HFFc6 (cell line): Measurements from ENCODE around the gene APMAP. TPM values are rescaled to one million over a fixed set of nuclear protein-coding genes. Genes with fewer than 3 reads are reported as not detected.

ENCODE experiments used
- DNase-seq: peaks from one replicate; pipeline ENCODE4 v3.0.0-alpha.2; 2018
- H3K27ac Mint-ChIP-seq: 2 replicates; pipeline ENCODE4 v1.8.0; 2020; ENCODE audit warnings: mild to moderate bottlenecking, mixed read lengths
- H3K27me3 Mint-ChIP-seq: 2 replicates; pipeline ENCODE4 v1.8.0; 2021; ENCODE audit warnings: mild to moderate bottlenecking, moderate library complexity, mixed read lengths; ENCODE audit not compliant: insufficient read depth
- H3K36me3 Mint-ChIP-seq: 2 replicates; pipeline ENCODE4 v1.8.0; 2021; ENCODE audit warnings: low read depth, mixed read lengths
- H3K4me1 Mint-ChIP-seq: 2 replicates; pipeline ENCODE4 v1.8.0; 2020; ENCODE audit warnings: low read depth, mixed read lengths
- H3K4me3 Mint-ChIP-seq: 2 replicates; pipeline ENCODE4 v1.8.0; 2020; ENCODE audit warnings: mild to moderate bottlenecking, moderate library complexity, mixed read lengths
- H3K9me3 Mint-ChIP-seq: 2 replicates; pipeline ENCODE4 v1.8.0; 2020; ENCODE audit warnings: mild to moderate bottlenecking, mixed read lengths
- total RNA-seq, 6 experiments: library from RNA; stranded (reverse); fragmentation: NEBNext Ultra II Directional; extraction: Animal tissue kit (Norgen Biotek cat#: 25700); gene quantifications; 2 replicates in 1 of 6; 3 replicates in 5 of 6; pipeline ENCODE4 v1.2.3, GENCODE V29; 2021
- TF ChIP-seq, protein P1 (sequence below): fragments of 200-600 bp; sonication (generic); IDR thresholded peaks from 2 replicates; pipeline ENCODE4 v1.5.0; 2021; ENCODE audit warnings: antibody characterized with exemption, mild to moderate bottlenecking

APMAP gene
- total RNA-seq, 6 experiments from 2014 or later = 119 to 137 (median 129) TPM

GRCh38 chr20:25038591-25039015 is 46.1 kb upstream of the APMAP start:
- H3K27ac Mint-ChIP-seq = no peak overlapping the region
- H3K4me3 Mint-ChIP-seq = no peak overlapping the region
- DNase-seq = no peak
- peaks cover 10% of the 10 kb centered on the region for H3K27me3 Mint-ChIP-seq
- no peaks in the 10 kb centered on the region for H3K36me3 Mint-ChIP-seq
- peaks cover 13% of the 10 kb centered on the region for H3K4me1 Mint-ChIP-seq
- TF ChIP-seq, protein P1, sequence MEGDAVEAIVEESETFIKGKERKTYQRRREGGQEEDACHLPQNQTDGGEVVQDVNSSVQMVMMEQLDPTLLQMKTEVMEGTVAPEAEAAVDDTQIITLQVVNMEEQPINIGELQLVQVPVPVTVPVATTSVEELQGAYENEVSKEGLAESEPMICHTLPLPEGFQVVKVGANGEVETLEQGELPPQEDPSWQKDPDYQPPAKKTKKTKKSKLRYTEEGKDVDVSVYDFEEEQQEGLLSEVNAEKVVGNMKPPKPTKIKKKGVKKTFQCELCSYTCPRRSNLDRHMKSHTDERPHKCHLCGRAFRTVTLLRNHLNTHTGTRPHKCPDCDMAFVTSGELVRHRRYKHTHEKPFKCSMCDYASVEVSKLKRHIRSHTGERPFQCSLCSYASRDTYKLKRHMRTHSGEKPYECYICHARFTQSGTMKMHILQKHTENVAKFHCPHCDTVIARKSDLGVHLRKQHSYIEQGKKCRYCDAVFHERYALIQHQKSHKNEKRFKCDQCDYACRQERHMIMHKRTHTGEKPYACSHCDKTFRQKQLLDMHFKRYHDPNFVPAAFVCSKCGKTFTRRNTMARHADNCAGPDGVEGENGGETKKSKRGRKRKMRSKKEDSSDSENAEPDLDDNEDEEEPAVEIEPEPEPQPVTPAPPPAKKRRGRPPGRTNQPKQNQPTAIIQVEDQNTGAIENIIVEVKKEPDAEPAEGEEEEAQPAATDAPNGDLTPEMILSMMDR = no peak
- H3K9me3 Mint-ChIP-seq = no peaks in the 10 kb centered on the region

DNA sequence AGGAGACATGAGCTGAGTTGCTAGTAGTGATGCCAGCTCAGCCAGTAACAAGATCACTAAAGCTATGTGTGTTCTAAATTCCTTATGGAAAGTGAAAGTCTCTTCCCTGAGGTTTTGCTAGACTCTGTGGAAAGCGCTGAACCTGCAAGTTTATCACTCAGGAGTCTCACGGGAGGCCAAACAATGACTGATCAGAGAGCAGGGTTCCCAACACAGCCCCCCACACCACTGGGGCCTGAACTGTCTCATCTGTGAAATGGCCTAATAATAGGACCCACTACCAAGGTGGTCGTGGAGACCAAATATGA is 45.5 kb upstream of the APMAP start:
- Mint-ChIP-seq H3K27me3 (peaks cover 7% of the 10 kb centered on the region), H3K9me3 (no peaks in the 10 kb centered on the region), H3K4me1 (peaks cover 13% of the 10 kb centered on the region), H3K27ac (no peak overlapping the region), H3K4me3 (no peak overlapping the region), H3K36me3 (no peaks in the 10 kb centered on the region)
- DNase-seq = no peak
- TF ChIP-seq, protein P1 = no peak

- H3K27ac Mint-ChIP-seq = no peak overlapping the region
- TF ChIP-seq, protein P1 = no peak
Measured at GRCh38 chr20:25037288-25038102, 44.9 kb upstream of the APMAP start.

DNA sequence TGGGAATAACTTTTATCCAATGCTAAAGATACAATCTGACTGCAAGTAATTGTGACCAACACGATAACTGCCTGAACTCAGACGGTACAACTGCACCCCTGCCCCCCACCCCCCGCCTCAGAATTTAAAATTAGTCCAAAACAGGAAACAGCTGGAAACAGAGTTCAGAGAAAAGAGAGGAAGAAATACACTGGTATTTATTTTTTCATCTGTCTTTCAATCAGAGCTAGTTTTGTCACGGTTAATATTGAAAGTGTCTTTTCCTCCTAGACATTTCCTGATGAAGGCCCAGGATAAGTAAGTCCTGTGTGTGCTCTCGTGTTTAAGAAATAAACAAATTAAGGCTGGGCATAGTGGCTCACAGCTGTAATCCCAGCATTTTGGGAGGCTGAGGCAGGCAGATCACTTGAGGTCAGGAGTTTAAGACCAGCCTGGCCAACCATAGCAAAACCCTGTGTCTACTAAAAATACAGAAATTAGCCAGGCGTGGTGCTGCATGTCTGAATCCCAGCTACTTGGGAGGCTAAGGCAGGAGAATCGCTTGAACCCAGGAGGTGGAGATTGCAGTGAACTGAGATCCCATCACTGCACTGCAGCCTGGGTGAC is 43.9 kb upstream of the APMAP start:
- TF ChIP-seq, protein P1 = no peak
- Mint-ChIP-seq H3K4me3 (no peak overlapping the region), H3K9me3 (no peaks in the 10 kb centered on the region), H3K27me3 (peaks cover 8% of the 10 kb centered on the region), H3K27ac (no peak overlapping the region), H3K36me3 (no peaks in the 10 kb centered on the region), H3K4me1 (peaks cover 13% of the 10 kb centered on the region)
- no peak for DNase-seq

More at GRCh38 chr20:25037288-25038102, 44.9 kb upstream of the APMAP start:
- Mint-ChIP-seq H3K9me3 (no peaks in the 10 kb centered on the region), H3K36me3 (no peaks in the 10 kb centered on the region), H3K4me1 (peaks cover 13% of the 10 kb centered on the region), H3K4me3 (no peak overlapping the region), H3K27me3 (peaks cover 8% of the 10 kb centered on the region)
- DNase-seq = no peak

DNA sequence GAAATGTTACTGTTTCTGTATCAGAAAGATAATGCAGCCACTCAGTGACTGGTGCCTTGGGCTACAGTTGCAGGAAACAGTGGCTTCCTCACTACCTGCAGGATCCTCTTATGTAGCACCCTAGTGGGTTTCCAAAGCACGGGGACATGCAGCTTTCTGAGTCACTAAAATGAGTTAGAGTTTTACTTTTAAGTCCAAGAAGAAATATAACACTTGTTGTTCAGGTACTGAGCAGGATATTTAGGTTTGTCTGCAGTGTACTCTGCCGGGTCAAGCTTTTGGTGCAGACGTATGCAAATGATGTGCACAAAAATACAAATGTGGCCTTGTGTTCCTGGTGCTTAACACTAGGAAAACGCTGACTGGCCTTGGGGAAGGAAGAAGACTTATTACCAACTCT is 43.4 kb upstream of the APMAP start:
- no peak overlapping the region for H3K4me3 Mint-ChIP-seq
- H3K36me3 Mint-ChIP-seq = no peaks in the 10 kb centered on the region
- H3K27ac Mint-ChIP-seq = no peak overlapping the region
- H3K9me3 Mint-ChIP-seq = no peaks in the 10 kb centered on the region
- peaks cover 8% of the 10 kb centered on the region for H3K27me3 Mint-ChIP-seq
- TF ChIP-seq, protein P1 = no peak
- H3K4me1 Mint-ChIP-seq = peaks cover 13% of the 10 kb centered on the region
- no peak for DNase-seq
